Neural cell (in vitro differentiated cells): ENCODE measurements around the gene MBTD1. TPM values are rescaled to one million over a fixed set of nuclear protein-coding genes. Genes with fewer than 3 reads are reported as not detected.

Source experiments
- H2AFZ ChIP-seq: fragments of 200-600, 300-800 bp; sonication (generic), shearing (Covaris generic); 2 replicates; pipeline ENCODE4 v1.6.0; 2014; ENCODE audit warnings: low read depth, mild to moderate bottlenecking, antibody characterized with exemption, low read length, moderate library complexity
- H3F3A ChIP-seq: fragments of 200-600 bp; shearing (Covaris generic); 2 replicates; pipeline ENCODE4 v1.6.1; 2016; ENCODE audit warnings: mild to moderate bottlenecking, moderate library complexity, mixed read lengths, antibody characterized with exemption, low read length; ENCODE audit not compliant: insufficient read depth, poor library complexity, severe bottlenecking
- H3K27ac ChIP-seq: fragments of 200-600, 300-800 bp; sonication (generic), shearing (Covaris generic); 2 replicates; pipeline ENCODE4 v1.5.1; 2014; ENCODE audit warnings: mild to moderate bottlenecking, low read length, moderate library complexity
- H3K27me3 ChIP-seq: fragments of 300-800, 200-600 bp; sonication (generic), shearing (Covaris generic); 2 replicates; pipeline ENCODE4 v1.6.0; 2014; ENCODE audit warnings: mild to moderate bottlenecking, low read depth, low read length, moderate library complexity; ENCODE audit not compliant: insufficient read depth
- H3K36me3 ChIP-seq: fragments of 300-800, 200-600 bp; sonication (generic), shearing (Covaris generic); 2 replicates; pipeline ENCODE4 v1.5.1; 2014; ENCODE audit warnings: mild to moderate bottlenecking, antibody characterized with exemption, low read length, moderate library complexity; ENCODE audit not compliant: insufficient read depth
- H3K4me2 ChIP-seq: fragments of 300-800, 200-600 bp; sonication (generic), shearing (Covaris generic); 2 replicates; pipeline ENCODE4 v1.6.0; 2014; ENCODE audit warnings: mild to moderate bottlenecking, low read length
- H3K4me3 ChIP-seq: fragments of 300-800, 200-600 bp; sonication (generic), shearing (Covaris generic); 2 replicates; pipeline ENCODE4 v1.5.1; 2014; ENCODE audit warnings: mild to moderate bottlenecking, low read length, moderate library complexity
- H3K79me2 ChIP-seq: fragments of 200-600 bp; shearing (Covaris generic); replicated peaks from 2 replicates; pipeline ENCODE4 v1.6.0; 2014; ENCODE audit warnings: mild to moderate bottlenecking, low read length, moderate library complexity; ENCODE audit not compliant: insufficient read depth
- H3K9ac ChIP-seq: fragments of 300-800, 200-600 bp; sonication (generic), shearing (Covaris generic); 2 replicates; pipeline ENCODE4 v1.6.1; 2016; ENCODE audit warnings: mild to moderate bottlenecking, low read length, mixed read lengths
- H3K9me2 ChIP-seq: fragments of 200-600 bp; shearing (Covaris generic); 2 replicates; pipeline ENCODE4 v1.6.1; 2016; ENCODE audit warnings: mild to moderate bottlenecking, low read length, mixed read lengths; ENCODE audit not compliant: insufficient read depth
- H3K9me3 ChIP-seq: fragments of 200-600, 300-800 bp; sonication (generic), shearing (Covaris generic); 2 replicates; pipeline ENCODE4 v1.6.1; 2016; ENCODE audit warnings: mild to moderate bottlenecking, mixed run types, low read length, moderate library complexity, mixed read lengths
- H4K20me1 ChIP-seq: fragments of 200-600 bp; shearing (Covaris generic); 2 replicates; pipeline ENCODE4 v1.6.1; 2016; ENCODE audit warnings: mild to moderate bottlenecking, mixed run types; ENCODE audit not compliant: insufficient read depth
- EP300 ChIP-seq: fragments of 450-650 bp; conservative IDR thresholded peaks from 2 replicates; pipeline ENCODE4 v1.6.1; 2014; ENCODE audit warnings: antibody characterized with exemption, mild to moderate bottlenecking, moderate library complexity; ENCODE audit not compliant: poor library complexity, severe bottlenecking
- EZH2 ChIP-seq: fragments of 200-600, 300-800 bp; shearing (Covaris generic), sonication (generic); IDR thresholded peaks from 2 replicates; pipeline ENCODE4 v1.6.1; 2014; ENCODE audit warnings: antibody characterized with exemption, low read length, borderline replicate concordance, mild to moderate bottlenecking; ENCODE audit not compliant: insufficient read depth, poor library complexity, severe bottlenecking
- MXI1 ChIP-seq: fragments of 450-650 bp; conservative IDR thresholded peaks from 2 replicates; pipeline ENCODE4 v1.6.1; 2014; ENCODE audit warnings: antibody characterized with exemption, mild to moderate bottlenecking; ENCODE audit not compliant: poor library complexity, severe bottlenecking
- POLR2AphosphoS5 ChIP-seq: IDR thresholded peaks from 2 replicates; pipeline ENCODE4 v1.6.1; 2012
- RAD21 ChIP-seq: fragments of 450-650 bp; conservative IDR thresholded peaks from 2 replicates; pipeline ENCODE4 v1.6.1; 2014; ENCODE audit warnings: antibody characterized with exemption, mild to moderate bottlenecking, moderate library complexity
- SMC3 ChIP-seq: fragments of 450-650 bp; conservative IDR thresholded peaks from 2 replicates; pipeline ENCODE4 v1.6.1; 2014; ENCODE audit warnings: antibody characterized with exemption, mild to moderate bottlenecking, moderate library complexity; ENCODE audit not compliant: poor library complexity
- TAF1 ChIP-seq: IDR thresholded peaks from 2 replicates; pipeline ENCODE4 v1.6.1; 2012; ENCODE audit warnings: low read depth
- polyA plus RNA-seq: library from polyadenylated mRNA; depleted of rRNA; stranded (reverse); fragments of >200 nt; gene quantifications from 2 replicates; pipeline ENCODE4 v1.2.3, GENCODE V29; 2014
- TF ChIP-seq, protein P1 (sequence below): fragments of 450-650 bp; IDR thresholded peaks from 2 replicates; pipeline ENCODE4 v1.5.1; 2014; ENCODE audit warnings: antibody characterized with exemption, mild to moderate bottlenecking, moderate library complexity; ENCODE audit not compliant: poor library complexity, severe bottlenecking
- TF ChIP-seq, protein P2 (sequence below): IDR thresholded peaks from 2 replicates; pipeline ENCODE4 v1.6.1; 2012; ENCODE audit warnings: borderline replicate concordance

MBTD1 gene
- polyA plus RNA-seq, 1 donor from 2014 or later = 70.0 TPM

DNA sequence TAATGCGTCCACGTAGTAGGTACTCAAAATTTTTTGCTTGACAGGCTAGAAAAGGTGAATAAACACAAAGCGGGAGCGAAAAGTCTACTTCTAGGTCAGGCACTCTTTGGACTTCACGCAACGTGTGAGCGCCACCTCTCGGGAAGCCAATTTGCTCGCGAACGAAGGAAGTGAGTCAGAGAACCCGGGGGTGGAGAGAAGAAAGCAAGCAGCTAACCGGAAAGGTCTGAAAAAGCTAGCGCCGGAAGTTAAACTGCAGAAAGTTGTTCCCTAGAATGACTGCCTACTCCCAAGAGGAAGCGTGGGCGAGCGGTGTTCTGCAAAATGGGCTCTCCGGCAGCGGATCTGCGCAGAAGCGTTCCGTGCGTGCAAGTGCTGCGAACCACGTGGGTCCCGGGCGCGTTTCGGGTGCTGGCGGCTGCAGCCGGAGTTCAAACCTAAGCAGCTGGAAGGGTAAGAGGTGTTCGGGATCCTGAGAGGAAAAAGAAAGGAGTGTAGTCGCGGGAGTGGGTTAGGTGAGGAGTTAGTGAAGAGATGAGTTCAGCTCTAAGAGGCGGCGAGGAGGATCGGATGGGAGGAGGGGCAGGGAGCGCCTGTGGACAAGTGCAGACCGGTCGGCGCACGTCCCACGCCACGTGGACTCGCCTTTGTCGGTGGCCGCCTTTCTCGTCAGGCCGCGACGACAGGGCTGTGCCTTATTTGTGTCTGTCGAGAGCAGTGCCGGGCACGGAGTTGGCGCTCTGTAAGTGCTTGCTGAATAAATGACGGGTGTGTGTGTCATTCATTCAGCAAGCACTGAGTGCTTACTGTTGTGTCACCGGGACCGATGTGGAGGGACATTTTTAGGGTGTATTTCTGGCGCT is 106.4 kb downstream of the MBTD1 start, which contains the start of gene NME1:
TSS of gene NME1 (plus strand) at position 350 of the 863 bp plus-strand sequence. CDS start 2,096 bp downstream, outside the sequence.
- no peaks in the 10 kb centered on the region for H3K27me3 ChIP-seq
- peak within 1 kb of the TSS; percentile 84 for H2AFZ ChIP-seq
- peak within 1 kb of the TSS; percentile 74 for H3K9ac ChIP-seq
- TF ChIP-seq EZH2 (no peak), RAD21 (peak; percentile 92), POLR2AphosphoS5 (peak; percentile 83), EP300 (peak; percentile 83), SMC3 (peak; percentile 95), MXI1 (peak; percentile 100), TAF1 (peak; percentile 91)
- TF ChIP-seq, protein P1, sequence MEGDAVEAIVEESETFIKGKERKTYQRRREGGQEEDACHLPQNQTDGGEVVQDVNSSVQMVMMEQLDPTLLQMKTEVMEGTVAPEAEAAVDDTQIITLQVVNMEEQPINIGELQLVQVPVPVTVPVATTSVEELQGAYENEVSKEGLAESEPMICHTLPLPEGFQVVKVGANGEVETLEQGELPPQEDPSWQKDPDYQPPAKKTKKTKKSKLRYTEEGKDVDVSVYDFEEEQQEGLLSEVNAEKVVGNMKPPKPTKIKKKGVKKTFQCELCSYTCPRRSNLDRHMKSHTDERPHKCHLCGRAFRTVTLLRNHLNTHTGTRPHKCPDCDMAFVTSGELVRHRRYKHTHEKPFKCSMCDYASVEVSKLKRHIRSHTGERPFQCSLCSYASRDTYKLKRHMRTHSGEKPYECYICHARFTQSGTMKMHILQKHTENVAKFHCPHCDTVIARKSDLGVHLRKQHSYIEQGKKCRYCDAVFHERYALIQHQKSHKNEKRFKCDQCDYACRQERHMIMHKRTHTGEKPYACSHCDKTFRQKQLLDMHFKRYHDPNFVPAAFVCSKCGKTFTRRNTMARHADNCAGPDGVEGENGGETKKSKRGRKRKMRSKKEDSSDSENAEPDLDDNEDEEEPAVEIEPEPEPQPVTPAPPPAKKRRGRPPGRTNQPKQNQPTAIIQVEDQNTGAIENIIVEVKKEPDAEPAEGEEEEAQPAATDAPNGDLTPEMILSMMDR = peak; percentile 98
- TF ChIP-seq, protein P2, sequence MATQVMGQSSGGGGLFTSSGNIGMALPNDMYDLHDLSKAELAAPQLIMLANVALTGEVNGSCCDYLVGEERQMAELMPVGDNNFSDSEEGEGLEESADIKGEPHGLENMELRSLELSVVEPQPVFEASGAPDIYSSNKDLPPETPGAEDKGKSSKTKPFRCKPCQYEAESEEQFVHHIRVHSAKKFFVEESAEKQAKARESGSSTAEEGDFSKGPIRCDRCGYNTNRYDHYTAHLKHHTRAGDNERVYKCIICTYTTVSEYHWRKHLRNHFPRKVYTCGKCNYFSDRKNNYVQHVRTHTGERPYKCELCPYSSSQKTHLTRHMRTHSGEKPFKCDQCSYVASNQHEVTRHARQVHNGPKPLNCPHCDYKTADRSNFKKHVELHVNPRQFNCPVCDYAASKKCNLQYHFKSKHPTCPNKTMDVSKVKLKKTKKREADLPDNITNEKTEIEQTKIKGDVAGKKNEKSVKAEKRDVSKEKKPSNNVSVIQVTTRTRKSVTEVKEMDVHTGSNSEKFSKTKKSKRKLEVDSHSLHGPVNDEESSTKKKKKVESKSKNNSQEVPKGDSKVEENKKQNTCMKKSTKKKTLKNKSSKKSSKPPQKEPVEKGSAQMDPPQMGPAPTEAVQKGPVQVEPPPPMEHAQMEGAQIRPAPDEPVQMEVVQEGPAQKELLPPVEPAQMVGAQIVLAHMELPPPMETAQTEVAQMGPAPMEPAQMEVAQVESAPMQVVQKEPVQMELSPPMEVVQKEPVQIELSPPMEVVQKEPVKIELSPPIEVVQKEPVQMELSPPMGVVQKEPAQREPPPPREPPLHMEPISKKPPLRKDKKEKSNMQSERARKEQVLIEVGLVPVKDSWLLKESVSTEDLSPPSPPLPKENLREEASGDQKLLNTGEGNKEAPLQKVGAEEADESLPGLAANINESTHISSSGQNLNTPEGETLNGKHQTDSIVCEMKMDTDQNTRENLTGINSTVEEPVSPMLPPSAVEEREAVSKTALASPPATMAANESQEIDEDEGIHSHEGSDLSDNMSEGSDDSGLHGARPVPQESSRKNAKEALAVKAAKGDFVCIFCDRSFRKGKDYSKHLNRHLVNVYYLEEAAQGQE = no peak
- no peaks in the 10 kb centered on the region for H3K9me2 ChIP-seq
- peak within 1 kb of the TSS; percentile 79 for H3K4me3 ChIP-seq
- no peaks in the 10 kb centered on the region for H3F3A ChIP-seq
- no peaks in the 10 kb centered on the region for H3K9me3 ChIP-seq
- peak within 1 kb of the TSS; percentile 95 for H3K4me2 ChIP-seq
- H3K36me3 ChIP-seq = no peaks in the 10 kb centered on the region
- peaks cover 28% of the 10 kb centered on the region for H3K79me2 ChIP-seq
- H3K27ac ChIP-seq = peak within 1 kb of the TSS; percentile 77
- no peaks in the 10 kb centered on the region for H4K20me1 ChIP-seq

DNA sequence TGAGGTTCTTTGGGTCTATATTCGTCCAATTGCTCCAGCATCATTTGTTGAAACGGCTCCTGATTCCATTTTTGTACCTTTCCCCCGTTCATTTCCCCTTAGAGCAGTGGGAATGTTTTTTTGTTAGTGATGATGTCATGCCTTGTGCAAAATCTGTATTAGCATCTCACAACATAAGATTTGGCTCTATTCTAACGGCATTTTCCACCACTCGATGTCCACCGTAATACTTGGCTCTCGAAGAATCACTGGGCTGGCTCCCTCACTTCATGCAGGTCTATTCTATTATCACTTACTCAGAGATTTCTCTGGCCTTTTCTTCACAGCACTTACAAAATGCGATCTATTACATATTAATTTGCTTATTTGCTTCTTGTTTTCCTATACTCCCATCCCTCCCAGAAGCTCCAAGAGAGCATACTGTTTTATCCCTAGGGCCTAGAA is 107.1 kb downstream of the MBTD1 start:
- Histone ChIP-seq H3K9me3 (no peaks in the 10 kb centered on the region), H3K4me2 (peak overlapping the region; percentile 45), H3K79me2 (peaks cover 28% of the 10 kb centered on the region), H3K27ac (peak overlapping the region; percentile 77), H3K27me3 (no peaks in the 10 kb centered on the region), H3K36me3 (no peaks in the 10 kb centered on the region), H2AFZ (peak overlapping the region; percentile 74), H3F3A (no peaks in the 10 kb centered on the region), H3K9ac (peak overlapping the region; percentile 61), H3K9me2 (no peaks in the 10 kb centered on the region), H3K4me3 (peak overlapping the region; percentile 79), H4K20me1 (no peaks in the 10 kb centered on the region)
- no peak for TF ChIP-seq TAF1
- no peak for TF ChIP-seq SMC3
- no peak for TF ChIP-seq POLR2AphosphoS5
- no peak for TF ChIP-seq MXI1
- no peak for TF ChIP-seq EP300
- no peak for TF ChIP-seq EZH2
- TF ChIP-seq, protein P2 = no peak
- no peak for TF ChIP-seq RAD21
- TF ChIP-seq, protein P1 = no peak
